ENCODE data around the gene AHCYL2.
A peak's percentile ranks its signal among the peaks of the same experiment; 100 is the strongest.
"Not testable (repeated sequence)": the region's sequence is repeated elsewhere in the genome, so short reads cannot be mapped to it uniquely, and the experiment has no call there.

The AHCYL2 gene

GRCh38 chr7:129273936-129274335, 49.1 kb downstream of the AHCYL2 start:
- DNase-seq (ENCODE audit: low read depth), result no peak
- H3K4me3 ChIP-seq (ENCODE audit: low read depth, low read length), result no peak overlapping the region

DNA sequence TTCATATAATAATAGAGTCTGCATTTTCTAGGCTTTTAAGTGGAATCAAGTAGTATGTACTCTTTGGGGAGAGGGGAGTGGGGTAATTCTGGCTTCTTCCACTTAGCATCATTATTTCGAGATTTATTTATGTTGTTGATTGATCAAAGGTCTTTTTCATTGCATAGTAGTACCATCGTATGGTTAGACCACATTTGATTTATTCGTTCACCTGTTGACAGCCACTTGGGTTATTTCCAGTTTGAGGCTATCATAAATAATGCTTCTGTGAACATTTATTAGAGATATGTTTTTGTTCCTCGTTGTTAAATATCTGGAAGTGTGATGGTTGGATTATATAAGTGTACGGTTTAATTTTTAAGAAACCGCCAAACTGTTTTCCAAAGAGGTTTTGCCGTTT, 52.8 kb downstream of the AHCYL2 start:
- no peak overlapping the region for H3K4me3 ChIP-seq (ENCODE audit: low read depth, low read length)
- DNase-seq (ENCODE audit: low read depth), result no peak

DNA sequence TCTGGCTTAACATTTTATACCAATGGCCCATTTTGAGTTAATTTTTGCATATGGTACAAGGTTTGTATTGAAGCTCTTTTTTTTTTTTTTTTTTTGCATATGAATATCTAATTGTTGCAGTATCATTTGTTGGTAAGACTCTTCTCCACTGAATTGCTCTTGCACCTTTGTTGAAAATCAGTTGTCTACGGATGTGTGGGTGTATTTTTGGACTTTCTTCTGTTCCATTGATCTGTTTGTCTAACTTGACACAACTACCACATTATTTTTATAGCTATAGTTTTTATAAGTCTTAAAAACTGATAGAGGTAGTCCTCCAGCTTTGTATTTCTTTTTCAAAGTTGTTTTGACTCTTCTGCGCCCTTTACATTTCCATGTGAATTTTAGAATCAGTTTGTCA, 53.9 kb downstream of the AHCYL2 start:
- no peak for DNase-seq (ENCODE audit: low read depth)
- no peak overlapping the region for H3K4me3 ChIP-seq (ENCODE audit: low read depth, low read length)

GRCh38 chr7:129279757-129280156, 54.9 kb downstream of the AHCYL2 start:
- no peak for DNase-seq (ENCODE audit: low read depth)
- no peak overlapping the region for H3K4me3 ChIP-seq (ENCODE audit: low read depth, low read length)

DNA sequence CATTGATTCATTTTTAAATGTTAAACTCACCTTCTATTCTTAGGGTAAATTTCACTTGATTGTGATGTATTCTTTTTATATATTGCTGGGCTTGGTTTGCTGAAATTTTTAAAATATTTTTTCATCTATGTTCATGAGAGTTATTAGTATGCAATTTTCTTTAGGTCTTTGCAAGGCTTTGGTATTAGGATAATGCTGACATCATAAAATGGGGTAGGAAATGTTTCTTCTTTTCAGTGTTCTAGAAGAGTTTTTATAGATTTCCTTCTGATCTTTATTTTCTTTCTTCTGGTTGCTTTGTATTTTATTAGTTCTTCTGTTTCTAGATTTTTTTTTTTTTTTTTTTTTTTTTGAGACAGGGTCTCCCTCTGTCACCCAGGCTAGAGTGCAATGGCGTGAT, 56.3 kb downstream of the AHCYL2 start:
- no peak overlapping the region for H3K4me3 ChIP-seq (ENCODE audit: low read depth, low read length)
- no peak for DNase-seq (ENCODE audit: low read depth)

- H3K4me3 ChIP-seq (ENCODE audit: low read depth, low read length), result no peak overlapping the region
- no peak for DNase-seq (ENCODE audit: low read depth)
Observed at GRCh38 chr7:129282865-129283264, 58.0 kb downstream of the AHCYL2 start.

- DNase-seq (ENCODE audit: low read depth), result no peak
- no peak overlapping the region for H3K4me3 ChIP-seq (ENCODE audit: low read depth, low read length)
Observed at GRCh38 chr7:129283936-129284335, 59.1 kb downstream of the AHCYL2 start.

DNA sequence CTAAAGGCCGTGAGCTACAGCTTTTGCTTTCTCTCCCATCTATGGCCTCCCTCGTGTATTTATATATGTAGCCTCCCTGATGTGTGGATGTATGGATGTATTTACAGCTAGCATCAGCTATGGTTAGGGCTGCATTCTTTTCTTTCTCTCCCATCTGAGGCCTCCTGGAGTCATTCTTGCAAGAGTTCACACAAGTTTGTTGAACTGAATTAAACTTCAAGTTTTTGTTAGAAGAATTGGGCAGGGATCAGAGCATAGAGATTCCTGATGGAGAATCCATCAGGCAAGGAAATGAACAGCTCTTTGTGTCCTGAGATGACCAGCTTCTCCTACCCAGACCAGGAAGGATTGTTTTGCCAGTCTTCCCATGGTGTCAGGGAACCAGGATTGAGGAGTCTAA, 60.3 kb downstream of the AHCYL2 start:
- DNase-seq (ENCODE audit: low read depth), result no peak

GRCh38 chr7:129292861-129293260, 68.0 kb downstream of the AHCYL2 start:
- no peak for DNase-seq (ENCODE audit: low read depth)
- no peak overlapping the region for H3K4me3 ChIP-seq (ENCODE audit: low read depth, low read length)

More for the DNA sequence above, 60.3 kb downstream of the AHCYL2 start:
- no peak overlapping the region for H3K4me3 ChIP-seq (ENCODE audit: low read depth, low read length)

- no peak overlapping the region for H3K4me3 ChIP-seq (ENCODE audit: low read depth, low read length)
- DNase-seq (ENCODE audit: low read depth), result peak; percentile 89
Observed at GRCh38 chr7:129295015-129295423, 70.2 kb downstream of the AHCYL2 start.

- no peak overlapping the region for H3K4me3 ChIP-seq (ENCODE audit: low read depth, low read length)
- no peak for DNase-seq (ENCODE audit: low read depth)
Observed at GRCh38 chr7:129298268-129298893, 73.6 kb downstream of the AHCYL2 start.

DNA sequence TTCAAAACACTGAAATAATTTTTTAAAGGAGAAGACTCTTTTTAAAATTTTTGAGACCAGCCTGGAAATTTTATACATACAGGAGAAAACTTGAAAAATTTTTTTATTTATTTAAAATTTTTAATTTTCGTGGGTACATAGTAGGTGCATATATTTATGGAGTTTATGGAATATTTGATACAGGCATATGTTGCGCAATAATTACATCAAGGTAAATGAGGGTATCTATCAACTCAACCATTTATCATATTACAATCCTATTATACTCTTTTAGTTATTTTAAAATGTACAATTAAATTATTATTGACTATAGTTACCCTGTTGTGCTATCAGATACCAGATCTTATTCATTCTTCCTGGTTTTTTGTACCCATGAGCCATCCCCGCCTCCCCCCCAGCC, 75.1 kb downstream of the AHCYL2 start:
- H3K4me3 ChIP-seq (ENCODE audit: low read depth, low read length), result no peak overlapping the region

DNA sequence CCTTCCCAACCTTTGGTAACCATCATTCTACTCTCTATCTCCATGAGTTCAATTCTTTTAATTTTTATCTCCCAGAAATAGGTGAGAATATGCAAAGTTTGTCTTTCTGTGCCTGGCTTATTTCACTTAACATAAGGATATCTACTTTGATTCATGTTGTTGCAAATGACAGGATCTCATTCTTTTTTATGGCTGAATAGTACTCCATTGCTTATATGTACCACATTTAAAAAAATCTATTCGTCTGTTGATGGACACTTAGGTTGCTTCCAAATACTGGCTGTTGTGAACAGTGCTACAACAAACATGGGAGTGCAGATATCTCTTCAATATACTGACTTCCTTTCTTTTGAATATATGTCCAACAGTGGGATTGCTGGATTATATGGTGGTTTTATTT, 75.5 kb downstream of the AHCYL2 start:
- H3K4me3 ChIP-seq (ENCODE audit: low read depth, low read length); DNase-seq (ENCODE audit: low read depth): not testable (repeated sequence)

More for the DNA sequence above, 75.1 kb downstream of the AHCYL2 start:
- no peak for DNase-seq (ENCODE audit: low read depth)

- H3K4me3 ChIP-seq (ENCODE audit: low read depth, low read length), result no peak overlapping the region
- no peak for DNase-seq (ENCODE audit: low read depth)
Observed at GRCh38 chr7:129307592-129307991, 82.8 kb downstream of the AHCYL2 start.

- DNase-seq (ENCODE audit: low read depth), result no peak
- H3K4me3 ChIP-seq (ENCODE audit: low read depth, low read length), result no peak overlapping the region
Observed at GRCh38 chr7:129308047-129308446, 83.2 kb downstream of the AHCYL2 start.

GRCh38 chr7:129311429-129311828, 86.6 kb downstream of the AHCYL2 start:
- DNase-seq (ENCODE audit: low read depth), result no peak
- no peak overlapping the region for H3K4me3 ChIP-seq (ENCODE audit: low read depth, low read length)

DNA sequence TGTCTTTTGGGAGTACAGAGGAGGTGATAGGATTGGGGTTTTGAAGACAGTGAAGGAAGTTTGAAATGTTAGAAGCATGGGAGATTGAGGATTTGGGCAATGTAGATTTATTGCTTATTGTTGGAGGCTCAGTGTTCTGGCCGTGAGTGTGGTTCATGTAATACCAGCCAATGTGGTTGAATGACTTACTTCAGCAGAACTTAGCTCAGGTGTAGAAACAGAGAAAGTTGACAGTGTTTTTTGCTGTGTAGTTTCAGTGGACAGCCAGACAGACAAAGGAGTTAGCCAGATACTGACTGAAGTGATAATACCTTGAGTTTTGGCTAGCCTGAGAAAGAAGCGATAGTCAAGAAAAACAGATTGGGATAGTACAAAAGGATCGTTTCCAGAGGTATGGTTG, 88.5 kb downstream of the AHCYL2 start:
- no peak overlapping the region for H3K4me3 ChIP-seq (ENCODE audit: low read depth, low read length)
- DNase-seq (ENCODE audit: low read depth), result no peak

GRCh38 chr7:129315960-129316359, 91.1 kb downstream of the AHCYL2 start:
- DNase-seq (ENCODE audit: low read depth), result no peak
- no peak overlapping the region for H3K4me3 ChIP-seq (ENCODE audit: low read depth, low read length)

- no peak overlapping the region for H3K4me3 ChIP-seq (ENCODE audit: low read depth, low read length)
- no peak for DNase-seq (ENCODE audit: low read depth)
Observed at GRCh38 chr7:129317450-129317849, 92.6 kb downstream of the AHCYL2 start.

- no peak overlapping the region for H3K4me3 ChIP-seq (ENCODE audit: low read depth, low read length)
- DNase-seq (ENCODE audit: low read depth), result no peak
Observed at GRCh38 chr7:129327076-129327475, 102.2 kb downstream of the AHCYL2 start.

GRCh38 chr7:129332254-129333035, 107.6 kb downstream of the AHCYL2 start:
- H3K4me3 ChIP-seq (ENCODE audit: low read depth, low read length), result no peak overlapping the region
- no peak for DNase-seq (ENCODE audit: low read depth)
